NCI-H1436 (cell line): ENCODE measurements around the gene HIRIP3.

Source experiments
- DNase-seq: peaks from one replicate; lab custom pipeline; 2025; lab: John Stamatoyannopoulos, UW

The HIRIP3 gene

DNA sequence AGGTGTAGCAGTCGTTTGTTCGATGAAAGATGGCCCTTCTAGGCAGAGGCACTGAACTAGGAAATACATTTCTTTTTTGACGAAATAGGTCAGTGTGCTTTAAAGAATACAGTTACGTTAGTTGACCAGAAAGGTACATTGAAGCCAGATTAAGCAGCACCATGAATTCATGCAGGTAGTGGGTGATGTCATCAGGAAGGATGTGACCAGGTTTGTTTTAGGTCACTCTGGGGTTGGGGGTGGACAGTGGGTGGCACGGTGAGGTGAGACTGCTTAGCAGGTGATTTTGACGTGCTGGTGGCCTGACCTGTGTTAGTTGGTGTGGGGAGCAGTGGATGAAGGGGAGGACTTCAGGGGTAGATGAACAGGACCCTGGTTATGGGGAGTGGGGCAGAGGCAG is 4.2 kb upstream of the HIRIP3 start:
- no peak for DNase-seq

- no peak for DNase-seq
Observed at GRCh38 chr16:29996766-29997250, 1.4 kb upstream of the HIRIP3 start.

DNA sequence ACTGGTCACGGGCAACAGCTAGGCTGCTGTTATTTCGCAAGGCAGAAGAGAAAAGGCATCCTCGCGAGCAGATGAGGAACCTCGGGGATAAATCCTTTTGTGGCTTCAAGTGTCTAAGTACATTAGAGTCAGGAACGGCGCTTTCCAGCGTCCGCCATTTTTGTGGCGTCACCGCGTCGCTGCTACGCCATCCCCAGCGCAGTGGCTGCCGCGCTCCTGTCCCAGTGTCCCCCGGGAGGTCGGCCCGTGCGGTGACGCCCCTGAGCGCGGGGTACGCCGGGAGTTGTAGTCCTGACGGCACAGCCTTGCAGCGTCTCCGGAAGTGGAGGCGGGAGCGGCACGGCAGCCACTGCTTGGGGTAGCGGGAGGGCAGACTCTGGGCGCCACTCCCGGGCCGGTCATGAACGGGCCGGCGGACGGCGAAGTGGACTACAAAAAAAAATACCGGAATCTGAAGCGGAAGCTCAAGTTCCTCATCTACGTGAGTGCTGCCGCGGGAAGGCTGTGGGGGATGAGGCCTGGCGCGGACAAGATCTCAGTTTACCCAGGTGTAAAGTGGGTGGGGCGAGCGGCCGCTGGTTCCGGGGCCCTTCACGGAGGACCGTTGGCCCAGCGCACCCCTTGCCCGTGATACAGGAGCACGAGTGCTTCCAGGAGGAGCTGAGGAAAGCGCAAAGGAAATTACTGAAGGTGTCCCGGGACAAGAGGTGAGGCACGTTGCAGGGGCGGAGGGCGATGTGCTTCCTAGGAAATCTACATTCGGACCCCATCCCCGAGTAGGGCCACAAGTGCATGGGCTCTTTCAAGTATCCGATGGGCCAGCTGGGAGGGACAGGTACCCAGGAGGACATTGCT is 721 bp upstream of the HIRIP3 start, which contains the start of gene INO80E:
Gene INO80E (plus strand): TSS at position 331 of the 855 bp plus-strand sequence. CDS start 70 bp downstream, at position 401.
- DNase-seq: peak; percentile 97

- no peak for DNase-seq
Observed at GRCh38 chr16:29994600-29995323, 655 bp downstream of the HIRIP3 start.

DNA sequence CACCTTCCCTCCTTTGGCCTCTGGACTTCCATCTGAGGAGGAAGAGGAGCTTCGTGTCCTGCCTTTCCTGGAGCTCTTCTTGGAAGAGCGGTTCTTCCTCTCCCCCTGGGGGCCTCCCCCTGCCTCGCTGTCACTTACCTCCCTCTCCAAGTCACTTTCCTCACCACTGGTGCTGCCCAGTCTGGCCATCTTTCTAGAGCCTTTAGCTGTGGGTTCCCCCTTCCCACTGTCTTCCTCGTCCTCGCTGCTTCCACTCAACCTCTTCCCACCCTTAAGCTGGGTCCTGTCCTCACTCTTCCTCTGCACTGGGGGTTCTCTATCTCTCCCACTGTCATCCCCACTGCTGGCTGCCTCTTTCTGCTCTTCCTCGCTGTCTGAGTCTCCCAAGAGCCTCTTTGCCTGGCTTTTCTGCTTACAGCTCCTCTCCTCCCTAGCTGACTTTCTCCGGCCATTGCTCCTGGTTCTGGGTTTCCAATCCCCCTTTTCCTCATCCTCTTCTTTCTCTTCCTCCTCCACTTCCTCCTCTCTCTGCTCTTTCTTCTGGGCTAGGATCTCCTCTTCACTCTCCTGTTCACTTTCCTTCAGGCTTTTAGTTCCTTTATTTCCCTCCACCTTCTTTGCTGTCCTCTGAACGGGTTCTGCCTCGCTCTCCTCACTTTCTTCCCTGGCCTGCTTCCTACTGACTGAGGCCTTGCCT is 1.4 kb downstream of the HIRIP3 start:
- DNase-seq: no peak

- no peak for DNase-seq
Observed at GRCh38 chr16:29993191-29993902, 2.1 kb downstream of the HIRIP3 start.

- no peak for DNase-seq
Observed at GRCh38 chr16:29992344-29992967, 3.0 kb downstream of the HIRIP3 start.

- no peak for DNase-seq
Observed at GRCh38 chr16:29991571-29991904, 3.9 kb downstream of the HIRIP3 start.

GRCh38 chr16:29990883-29991570 is 4.4 kb downstream of the HIRIP3 start:
- no peak for DNase-seq

GRCh38 chr16:29990034-29990433 is 5.4 kb downstream of the HIRIP3 start:
- DNase-seq: no peak

GRCh38 chr16:29989111-29989858 is 6.1 kb downstream of the HIRIP3 start:
- DNase-seq: no peak

DNA sequence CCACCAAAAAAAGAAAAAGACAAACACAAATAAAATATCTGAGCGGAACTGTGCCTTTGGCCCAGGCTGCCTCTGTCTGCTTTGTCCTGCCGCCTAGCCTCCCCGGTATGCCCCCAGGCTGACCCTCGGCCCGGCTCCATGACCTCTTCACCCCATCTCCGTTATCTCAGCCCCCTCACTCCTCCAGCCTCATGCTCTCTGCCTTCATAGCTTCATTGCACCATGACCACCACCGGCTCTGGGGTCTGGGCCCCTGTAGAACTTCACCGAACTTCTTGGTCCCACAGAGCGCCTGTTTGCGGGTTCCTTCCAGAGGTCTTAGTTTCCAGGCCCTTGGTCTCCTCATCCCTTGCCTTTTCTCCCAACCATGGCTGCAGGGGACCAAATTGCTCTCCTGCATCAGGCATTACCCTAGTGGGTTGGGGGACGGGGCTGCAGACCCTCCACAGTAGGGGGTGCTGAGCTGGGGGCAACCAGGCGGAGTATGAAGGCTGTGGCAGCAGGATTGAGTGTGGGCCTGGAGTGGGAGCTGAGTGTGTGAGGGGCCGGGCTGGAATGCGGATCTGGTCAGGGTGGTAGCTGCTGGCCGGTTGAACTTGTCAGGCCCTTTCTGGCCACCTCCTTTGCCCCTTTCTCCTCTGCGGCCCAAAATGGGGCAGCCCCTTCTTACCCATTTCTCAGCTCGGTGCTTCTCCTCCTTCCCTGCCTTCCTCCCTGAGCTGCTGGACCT is 6.9 kb downstream of the HIRIP3 start:
- DNase-seq: no peak

DNA sequence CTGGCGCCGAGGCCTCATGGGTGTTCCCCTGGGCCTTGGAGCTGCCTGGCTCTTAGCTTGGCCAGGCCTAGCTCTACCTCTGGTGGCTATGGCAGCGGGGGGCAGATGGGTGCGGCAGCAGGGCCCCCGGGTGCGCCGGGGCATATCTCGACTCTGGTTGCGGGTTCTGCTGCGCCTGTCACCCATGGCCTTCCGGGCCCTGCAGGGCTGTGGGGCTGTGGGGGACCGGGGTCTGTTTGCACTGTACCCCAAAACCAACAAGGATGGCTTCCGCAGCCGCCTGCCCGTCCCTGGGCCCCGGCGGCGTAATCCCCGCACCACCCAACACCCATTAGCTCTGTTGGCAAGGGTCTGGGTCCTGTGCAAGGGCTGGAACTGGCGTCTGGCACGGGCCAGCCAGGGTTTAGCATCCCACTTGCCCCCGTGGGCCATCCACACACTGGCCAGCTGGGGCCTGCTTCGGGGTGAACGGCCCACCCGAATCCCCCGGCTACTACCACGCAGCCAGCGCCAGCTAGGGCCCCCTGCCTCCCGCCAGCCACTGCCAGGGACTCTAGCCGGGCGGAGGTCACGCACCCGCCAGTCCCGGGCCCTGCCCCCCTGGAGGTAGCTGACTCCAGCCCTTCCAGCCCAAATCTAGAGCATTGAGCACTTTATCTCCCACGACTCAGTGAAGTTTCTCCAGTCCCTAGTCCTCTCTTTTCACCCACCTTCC is 7.9 kb downstream of the HIRIP3 start:
- no peak for DNase-seq

DNA sequence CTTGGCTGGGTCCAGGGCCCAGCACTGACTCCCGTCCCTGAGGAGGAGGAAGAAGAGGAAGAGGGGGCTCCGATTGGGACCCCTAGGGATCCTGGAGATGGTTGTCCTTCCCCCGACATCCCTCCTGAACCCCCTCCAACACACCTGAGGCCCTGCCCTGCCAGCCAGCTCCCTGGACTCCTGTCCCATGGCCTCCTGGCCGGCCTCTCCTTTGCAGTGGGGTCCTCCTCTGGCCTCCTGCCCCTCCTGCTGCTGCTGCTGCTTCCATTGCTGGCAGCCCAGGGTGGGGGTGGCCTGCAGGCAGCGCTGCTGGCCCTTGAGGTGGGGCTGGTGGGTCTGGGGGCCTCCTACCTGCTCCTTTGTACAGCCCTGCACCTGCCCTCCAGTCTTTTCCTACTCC is 8.5 kb downstream of the HIRIP3 start:
- DNase-seq: no peak

DNA sequence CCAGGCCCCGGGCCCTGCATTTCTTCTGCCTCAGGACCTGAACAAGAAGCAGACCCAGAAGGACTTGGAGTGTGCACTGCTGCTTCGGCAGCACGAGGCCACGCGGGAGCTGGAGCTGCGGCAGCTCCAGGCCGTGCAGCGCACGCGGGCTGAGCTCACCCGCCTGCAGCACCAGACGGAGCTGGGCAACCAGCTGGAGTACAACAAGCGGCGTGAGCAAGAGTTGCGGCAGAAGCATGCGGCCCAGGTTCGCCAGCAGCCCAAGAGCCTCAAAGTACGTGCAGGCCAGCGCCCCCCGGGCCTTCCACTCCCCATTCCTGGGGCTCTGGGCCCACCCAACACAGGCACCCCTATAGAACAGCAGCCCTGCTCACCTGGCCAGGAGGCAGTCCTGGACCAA is 9.2 kb downstream of the HIRIP3 start:
- DNase-seq: no peak

- no peak for DNase-seq
Observed at GRCh38 chr16:29985271-29985811, 10.1 kb downstream of the HIRIP3 start.

DNA sequence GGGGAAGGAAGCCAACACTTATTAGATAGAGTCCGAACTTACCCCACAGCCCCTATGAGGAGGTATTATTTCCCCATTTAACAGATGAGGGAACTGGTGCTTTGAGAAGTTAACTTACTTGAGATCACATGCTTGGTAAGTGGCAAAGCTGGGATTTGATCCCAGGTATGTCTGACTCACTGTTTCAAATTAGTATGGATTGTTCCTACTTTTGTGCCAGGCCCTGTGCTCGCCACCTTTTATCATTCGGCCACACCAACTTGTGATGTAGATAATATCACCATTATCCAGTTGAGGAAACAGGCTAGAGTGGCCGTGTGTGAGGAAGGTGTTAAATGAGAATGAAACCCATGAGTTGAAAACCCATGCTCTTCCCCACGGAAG is 10.7 kb downstream of the HIRIP3 start:
- no peak for DNase-seq

- no peak for DNase-seq
Observed at GRCh38 chr16:29984137-29984763, 11.2 kb downstream of the HIRIP3 start.
